ENCODE measurements around the gene DNAJC10. TPM values are rescaled to one million over a fixed set of nuclear protein-coding genes. Genes with fewer than 3 reads are reported as not detected.

The DNAJC10 gene
- total and polyA plus RNA-seq, 2 donors (not counting 3 experiments of a cell fraction or from before 2014, with no cell fraction given): 45.1 to 201 TPM

GRCh38 chr2:182798736-182799135, 82.7 kb downstream of the DNAJC10 start:
- BruUV-seq (replicated peaks): no TSS peak
- dilution Hi-C loops (cut with MboI; ENCODE audit: extremely low pct_ligation_motif_present, low sequenced_read_pairs) (no loop called here), intact Hi-C loops (cut with micrococcal nuclease) (no loop called here)
- Histone ChIP-seq H4K20me1 (replicated peaks; ENCODE audit: control insufficient read depth, extremely low read depth, insufficient read depth, low read length) (no peaks in the 10 kb centered on the region), H3K4me1 (ENCODE audit: control insufficient read depth, extremely low read depth, insufficient read depth, low read length) (no peaks in the 10 kb centered on the region), H3K9me3 (replicated peaks; ENCODE audit: control insufficient read depth, insufficient read depth, low read length) (no peaks in the 10 kb centered on the region), H3K79me2 (ENCODE audit: control insufficient read depth, insufficient read depth, low read length) (no peaks in the 10 kb centered on the region), H3K36me3 (ENCODE audit: control insufficient read depth in 2 of 2, extremely low read depth in 1 of 2, insufficient read depth in 2 of 2, low read length in 2 of 2) (no peaks in the 10 kb centered on the region), H3K27ac (ENCODE audit: insufficient read depth, low read depth, low read length) (no peak overlapping the region), H3K9me1 (replicated peaks; ENCODE audit: control insufficient read depth, extremely low read depth, insufficient read depth, low read length) (no peaks in the 10 kb centered on the region), H3K4me2 (ENCODE audit: insufficient read depth, low read length) (no peak overlapping the region), H3K4me3 (replicated peaks in 1 of 3; ENCODE audit: insufficient read depth in 1 of 3, low read depth in 1 of 3, low read length in 3 of 3) (no peak overlapping the region), H3K9ac (replicated peaks; ENCODE audit: extremely low read depth, insufficient read depth, low read length) (no peak overlapping the region), H3K27me3 (ENCODE audit: control insufficient read depth in 2 of 2, insufficient read depth in 2 of 2, low read length in 2 of 2) (peaks cover 9 to 11% of the 10 kb centered on the region in 2 experiments), H2AFZ (ENCODE audit: low read depth, low read length) (no peak overlapping the region)
- FAIRE-seq (no peak), DNase-seq (ENCODE audit: low read depth, low spot score) (no peak)
- ChIA-PET CTCF (no interaction called here), POLR2A (no interaction called here)
- no peak for TF ChIP-seq FOS (IDR thresholded peaks at IDR 0.05; ENCODE audit: borderline replicate concordance, insufficient read depth, low read length)
- TF ChIP-seq POLR2A (IDR thresholded peaks at IDR 0.05; ENCODE audit: low read depth, low read length): no peak
- TF ChIP-seq GATA2 (IDR thresholded peaks at IDR 0.05; ENCODE audit: insufficient read depth, insufficient read length, low read depth, low read length): no peak
- no peak for TF ChIP-seq MYC (IDR thresholded peaks at IDR 0.05; ENCODE audit: low read depth, low read length)
- TF ChIP-seq CTCF (IDR thresholded peaks at IDR 0.05; ENCODE audit: extremely low read depth in 1 of 2, insufficient read depth in 1 of 2, low read depth in 1 of 2, low read length in 2 of 2): no peak
- TF ChIP-seq EZH2 (IDR thresholded peaks at IDR 0.05; ENCODE audit: borderline replicate concordance, low read depth, low read length, severe bottlenecking): no peak
- TF ChIP-seq POLR2AphosphoS5 (IDR thresholded peaks at IDR 0.05; ENCODE audit: insufficient read depth, low read depth, low read length): no peak
- no peak for TF ChIP-seq JUN (IDR thresholded peaks at IDR 0.05; ENCODE audit: borderline replicate concordance, insufficient read depth, insufficient read length, low read depth)
- TF ChIP-seq MAX (IDR thresholded peaks at IDR 0.05; ENCODE audit: insufficient read depth, insufficient read length): no peak
